Nephron progenitor cell (in vitro differentiated cells): ENCODE measurements around the gene OLFML2B.

Experiments
- DNase-seq: peaks from one replicate; pipeline ENCODE4 v3.0.0; 2021
- H3K27ac Mint-ChIP-seq: 2 replicates; pipeline ENCODE4 v1.8.0; 2021; ENCODE audit warnings: mild to moderate bottlenecking, moderate library complexity, mixed read lengths
- H3K27me3 Mint-ChIP-seq: 2 replicates; pipeline ENCODE4 v1.8.0; 2021; ENCODE audit warnings: mild to moderate bottlenecking, low read depth, mixed read lengths; ENCODE audit not compliant: poor library complexity
- H3K36me3 Mint-ChIP-seq: 2 replicates; pipeline ENCODE4 v1.8.0; 2021; ENCODE audit warnings: low read depth, mixed read lengths
- H3K4me1 Mint-ChIP-seq: 2 replicates; pipeline ENCODE4 v1.8.0; 2021; ENCODE audit warnings: mixed read lengths
- H3K4me3 Mint-ChIP-seq: 2 replicates; pipeline ENCODE4 v1.8.0; 2021; ENCODE audit warnings: mild to moderate bottlenecking, moderate library complexity, mixed read lengths
- H3K9me3 Mint-ChIP-seq: 2 replicates; pipeline ENCODE4 v1.8.0; 2021; ENCODE audit warnings: mild to moderate bottlenecking, moderate library complexity, mixed read lengths
- CTCF ChIP-seq: fragments of 200-600 bp; sonication (generic); IDR thresholded peaks from 2 replicates; pipeline ENCODE4 v1.5.0; 2021; ENCODE audit warnings: antibody characterized with exemption

The OLFML2B gene

GRCh38 chr1:161973924-161974845 lies 49.5 kb downstream of the OLFML2B start:
- peak overlapping the region; percentile 13 for H3K27ac Mint-ChIP-seq
- DNase-seq = no peak
- H3K27me3 Mint-ChIP-seq = peaks cover 10% of the 10 kb centered on the region

GRCh38 chr1:161972828-161973227 lies 50.8 kb downstream of the OLFML2B start:
- H3K27ac Mint-ChIP-seq = peak overlapping the region; percentile 52

More at GRCh38 chr1:161973924-161974845, 49.5 kb downstream of the OLFML2B start:
- H3K4me3 Mint-ChIP-seq = no peak overlapping the region
- H3K9me3 Mint-ChIP-seq = peaks cover 9% of the 10 kb centered on the region
- no peak for TF ChIP-seq CTCF
- H3K4me1 Mint-ChIP-seq = peaks cover 38% of the 10 kb centered on the region
- peaks cover 7% of the 10 kb centered on the region for H3K36me3 Mint-ChIP-seq

GRCh38 chr1:161970633-161971032 lies 53.0 kb downstream of the OLFML2B start:
- DNase-seq = no peak
- TF ChIP-seq CTCF = no peak
- Mint-ChIP-seq H3K4me1 (peaks cover 49% of the 10 kb centered on the region), H3K27ac (no peak overlapping the region), H3K36me3 (peaks cover 22% of the 10 kb centered on the region), H3K27me3 (peaks cover 11% of the 10 kb centered on the region), H3K9me3 (no peaks in the 10 kb centered on the region), H3K4me3 (no peak overlapping the region)

More at GRCh38 chr1:161972828-161973227, 50.8 kb downstream of the OLFML2B start:
- H3K27me3 Mint-ChIP-seq = peaks cover 7% of the 10 kb centered on the region
- peaks cover 6% of the 10 kb centered on the region for H3K9me3 Mint-ChIP-seq
- H3K4me3 Mint-ChIP-seq = no peak overlapping the region
- TF ChIP-seq CTCF = no peak
- peaks cover 42% of the 10 kb centered on the region for H3K4me1 Mint-ChIP-seq
- H3K36me3 Mint-ChIP-seq = peaks cover 5% of the 10 kb centered on the region
- no peak for DNase-seq

- H3K4me1 Mint-ChIP-seq = peaks cover 49% of the 10 kb centered on the region
- peaks cover 11% of the 10 kb centered on the region for H3K27me3 Mint-ChIP-seq
- H3K9me3 Mint-ChIP-seq = no peaks in the 10 kb centered on the region
- DNase-seq = no peak
- H3K27ac Mint-ChIP-seq = no peak overlapping the region
- no peak for TF ChIP-seq CTCF
- no peak overlapping the region for H3K4me3 Mint-ChIP-seq
- peaks cover 26% of the 10 kb centered on the region for H3K36me3 Mint-ChIP-seq
Observed at GRCh38 chr1:161970036-161970435, 53.6 kb downstream of the OLFML2B start.

GRCh38 chr1:161966067-161966466 lies 57.6 kb downstream of the OLFML2B start:
- H3K4me3 Mint-ChIP-seq = no peak overlapping the region
- peaks cover 35% of the 10 kb centered on the region for H3K36me3 Mint-ChIP-seq
- no peak for DNase-seq
- H3K27me3 Mint-ChIP-seq = peaks cover 7% of the 10 kb centered on the region
- no peak overlapping the region for H3K27ac Mint-ChIP-seq
- no peak for TF ChIP-seq CTCF
- peaks cover 26% of the 10 kb centered on the region for H3K4me1 Mint-ChIP-seq
- H3K9me3 Mint-ChIP-seq = no peaks in the 10 kb centered on the region
